CD14-positive monocyte (primary cell): ENCODE measurements around the gene PCDHA4. TPM values are rescaled to one million over a fixed set of nuclear protein-coding genes. Genes with fewer than 3 reads are reported as not detected.
"Not testable (repeated sequence)": the region's sequence is repeated elsewhere in the genome, so short reads cannot be mapped to it uniquely, and the experiment has no call there.

Experiments used
- DNase-seq, 3 donors: peaks; one replicate each; pipeline ENCODE4 v3.0.0-alpha.2; 2011 to 2022
- H2AFZ ChIP-seq: 2 replicates; pipeline ENCODE4 v1.6.0; 2012; ENCODE audit warnings: mild to moderate bottlenecking, low read depth, low read length, inconsistent platforms; ENCODE audit not compliant: insufficient read depth, poor library complexity, severe bottlenecking
- H3K27ac ChIP-seq, 2 donors: 1 replicate in 1 of 2; 2 replicates in 1 of 2; pipeline ENCODE4 v1.5.1; 2012 to 2013; ENCODE audit warnings: low read length in 2 of 2, control low read depth in 1 of 2, inconsistent platforms in 1 of 2, low read depth in 1 of 2, mild to moderate bottlenecking in 1 of 2
- H3K27me3 ChIP-seq, 2 donors: one replicate each; pipeline versions ENCODE4 v1.6.0 to v1.6.1; 2011 to 2013; ENCODE audit warnings: low read length in 2 of 2; ENCODE audit not compliant: control insufficient read depth in 2 of 2, insufficient read depth in 2 of 2
- H3K36me3 ChIP-seq, 2 donors: replicated peaks in 1 of 2; 1 replicate in 1 of 2; 2 replicates in 1 of 2; pipeline versions ENCODE4 v1.5.1 to v1.6.1; 2012 to 2013; ENCODE audit warnings: low read length in 2 of 2, control low read depth in 1 of 2, inconsistent platforms in 1 of 2, mild to moderate bottlenecking in 1 of 2; ENCODE audit not compliant: insufficient read depth in 2 of 2, control insufficient read depth in 1 of 2
- H3K4me1 ChIP-seq, 2 donors: 1 replicate in 1 of 2; 2 replicates in 1 of 2; pipeline versions ENCODE4 v1.5.1 to v1.6.1; 2012 to 2013; ENCODE audit warnings: low read length in 2 of 2, control low read depth in 1 of 2, inconsistent platforms in 1 of 2, mild to moderate bottlenecking in 1 of 2, moderate library complexity in 1 of 2; ENCODE audit not compliant: insufficient read depth in 2 of 2, control insufficient read depth in 1 of 2
- H3K4me2 ChIP-seq: replicated peaks from 2 replicates; pipeline ENCODE3; 2012; ENCODE audit warnings: low read length, moderate library complexity, mild to moderate bottlenecking; ENCODE audit not compliant: poor library complexity, severe bottlenecking; ENCODE audit errors: extremely low read depth
- H3K4me3 ChIP-seq, 3 experiments: fragments of 200-600 bp in 1 of 3; sonication (generic) in 1 of 3; replicated peaks in 1 of 3; 1 replicate in 2 of 3; 2 replicates in 1 of 3; pipeline ENCODE4 v1.5.1; 2011 to 2013; ENCODE audit warnings: low read length in 3 of 3, mild to moderate bottlenecking in 3 of 3, control low read depth in 2 of 3, low read depth in 2 of 3, inconsistent platforms in 1 of 3, moderate library complexity in 1 of 3
- H3K79me2 ChIP-seq: 2 replicates; pipeline ENCODE4 v1.6.0; 2012; ENCODE audit warnings: mild to moderate bottlenecking, control low read depth, inconsistent platforms, low read length, moderate library complexity; ENCODE audit not compliant: insufficient read depth
- H3K9ac ChIP-seq: 2 replicates; pipeline ENCODE4 v1.6.0; 2017; ENCODE audit warnings: low read length, mild to moderate bottlenecking; ENCODE audit not compliant: insufficient read depth, poor library complexity, severe bottlenecking
- H3K9me3 ChIP-seq, 2 donors: replicated peaks in 1 of 2; 1 replicate in 1 of 2; 2 replicates in 1 of 2; pipeline versions ENCODE4 v1.5.1 to v1.6.1; 2012 to 2013; ENCODE audit warnings: low read length in 2 of 2, control low read depth in 1 of 2; ENCODE audit not compliant: control insufficient read depth in 1 of 2, insufficient read depth in 1 of 2
- H4K20me1 ChIP-seq: 2 replicates; pipeline ENCODE4 v1.6.0; 2012; ENCODE audit warnings: mild to moderate bottlenecking, low read length, control low read depth, moderate library complexity; ENCODE audit not compliant: insufficient read depth
- H3K27ac Mint-ChIP-seq, 7 donors: one replicate each; pipeline ENCODE4 v1.8.0; 2020; ENCODE audit warnings: mild to moderate bottlenecking in 7 of 7, mixed read lengths in 7 of 7, moderate library complexity in 6 of 7, inconsistent platforms in 2 of 7
- H3K27me3 Mint-ChIP-seq, 3 donors: one replicate each; pipeline ENCODE4 v1.8.0; 2021 to 2022; ENCODE audit warnings: low read depth in 3 of 3, mild to moderate bottlenecking in 3 of 3, mixed read lengths in 3 of 3, moderate library complexity in 3 of 3, inconsistent platforms in 1 of 3
- H3K36me3 Mint-ChIP-seq, 2 donors: one replicate each; pipeline ENCODE4 v1.8.0; 2020; ENCODE audit warnings: mixed read lengths in 2 of 2, inconsistent platforms in 1 of 2, mild to moderate bottlenecking in 1 of 2
- H3K4me1 Mint-ChIP-seq: one replicate; pipeline ENCODE4 v1.8.0; 2020; ENCODE audit warnings: mild to moderate bottlenecking, mixed read lengths
- H3K4me3 Mint-ChIP-seq, 2 donors: one replicate each; pipeline ENCODE4 v1.8.0; 2020; ENCODE audit warnings: mild to moderate bottlenecking in 2 of 2, mixed read lengths in 2 of 2, moderate library complexity in 1 of 2
- H3K9me3 Mint-ChIP-seq, 7 donors: one replicate each; pipeline ENCODE4 v1.8.0; 2020 to 2022; ENCODE audit warnings: mixed read lengths in 7 of 7, mild to moderate bottlenecking in 6 of 7, moderate library complexity in 6 of 7, inconsistent platforms in 2 of 7
- CTCF ChIP-seq: fragments of 200-600 bp; IDR thresholded peaks from one replicate; pipeline ENCODE4 v1.8.0; 2022; ENCODE audit warnings: antibody characterized with exemption, mild to moderate bottlenecking
- WGBS: methylation state at CpG from one replicate; pipeline ENCODE4 v1.1.5; 2013; ENCODE audit warnings: missing lambda C conversion rate; ENCODE audit not compliant: insufficient coverage; 5-methylcytosine and 5-hydroxymethylcytosine counted together
- intact Hi-C, 2 donors: fragments of 100-400 bp; cut with micrococcal nuclease; formaldehyde crosslinking; loops; one replicate each; pipeline versions ENCODE4 v1.15.0 to v1.15.1; 2023
- polyA plus RNA-seq, 3 donors: library from polyadenylated mRNA; depleted of rRNA in 1 of 3; unstranded in 2 of 3; stranded (reverse) in 1 of 3; fragments of 300-500 nt in 2 of 3; fragments of >200 nt in 1 of 3; fragmentation: Illumina TruSeq in 2 of 3; gene quantifications; 1 replicate in 2 of 3; 2 replicates in 1 of 3; pipeline ENCODE4 v1.2.3, GENCODE V29; 2012 to 2021

The PCDHA4 gene
- polyA plus RNA-seq, 3 donors: not detected

GRCh38 chr5:140785905-140786686, 20.8 kb upstream of the PCDHA4 start, which contains the start of gene PCDHA1:
PCDHA1 (plus strand) TSS chr5:140786140.
- Histone ChIP-seq H3K27me3 (peaks cover 0 to 37% of the 10 kb centered on the region in 2 donors), H3K4me1 (peaks cover 0 to 4% of the 10 kb centered on the region in 2 donors), H4K20me1 (no peaks in the 10 kb centered on the region), H3K9me3 (peaks cover 57 to 91% of the 10 kb centered on the region in 2 donors), H3K27ac (no peak within 1 kb of the TSS), H2AFZ (no peak within 1 kb of the TSS), H3K9ac (no peak within 1 kb of the TSS), H3K4me3 (no peak within 1 kb of the TSS), H3K36me3 (no peaks in the 10 kb centered on the region), H3K79me2 (no peaks in the 10 kb centered on the region), H3K4me2 (no peak within 1 kb of the TSS)
- Mint-ChIP-seq H3K36me3 (peaks cover 3 to 12% of the 10 kb centered on the region in 2 donors), H3K9me3 (peaks cover 52 to 81% (median 75%) of the 10 kb centered on the region in 7 donors), H3K27me3 (peaks cover 18 to 33% (median 29%) of the 10 kb centered on the region in 3 donors), H3K4me3 (peak within 1 kb of the TSS in 1 of 2 donors; percentile 57), H3K27ac (peak within 1 kb of the TSS in 1 of 7 donors; percentile 33), H3K4me1 (no peaks in the 10 kb centered on the region)
- WGBS: 26% methylated on average over 25 of the region's 29 CpGs
- DNase-seq: no peak
- no peak for TF ChIP-seq CTCF
- intact Hi-C loops: no loop called here

- H4K20me1 ChIP-seq, H3K79me2 ChIP-seq, H3K27ac ChIP-seq, H3K27ac Mint-ChIP-seq, H2AFZ ChIP-seq, H3K4me2 ChIP-seq, H3K4me1 ChIP-seq, DNase-seq, H3K9ac ChIP-seq, intact Hi-C loops, H3K4me1 Mint-ChIP-seq, H3K36me3 ChIP-seq: not testable (repeated sequence)
- peaks cover 47 to 85% (median 72%) of the 10 kb centered on the region in 7 donors for H3K9me3 Mint-ChIP-seq
- Histone ChIP-seq H3K4me3 (peak overlapping the region in 1 of 3 experiments; percentile 17), H3K27me3 (peaks cover 0 to 37% of the 10 kb centered on the region in 2 donors), H3K9me3 (peaks cover 51 to 93% of the 10 kb centered on the region in 2 donors)
- peaks cover 3 to 12% of the 10 kb centered on the region in 2 donors for H3K36me3 Mint-ChIP-seq
- peak overlapping the region in 1 of 2 donors; percentile 57 for H3K4me3 Mint-ChIP-seq
- H3K27me3 Mint-ChIP-seq: peaks cover 18 to 33% (median 29%) of the 10 kb centered on the region in 3 donors
- 47% methylated on average over 44 of the region's 44 CpGs for WGBS
These were observed 19.4 kb upstream of the PCDHA4 start for GRCh38 chr5:140787422-140787821.

GRCh38 chr5:140787849-140788504, 18.9 kb upstream of the PCDHA4 start:
- H3K79me2 ChIP-seq, H2AFZ ChIP-seq, H3K4me1 Mint-ChIP-seq, H3K4me2 ChIP-seq, H4K20me1 ChIP-seq, DNase-seq, H3K4me1 ChIP-seq, H3K27ac ChIP-seq, H3K36me3 ChIP-seq, intact Hi-C loops, H3K9ac ChIP-seq, H3K27ac Mint-ChIP-seq, H3K4me3 ChIP-seq: not testable (repeated sequence)
- peaks cover 3 to 12% of the 10 kb centered on the region in 2 donors for H3K36me3 Mint-ChIP-seq
- peaks cover 18 to 33% (median 29%) of the 10 kb centered on the region in 3 donors for H3K27me3 Mint-ChIP-seq
- Histone ChIP-seq H3K27me3 (peaks cover 0 to 38% of the 10 kb centered on the region in 2 donors), H3K9me3 (peaks cover 47 to 93% of the 10 kb centered on the region in 2 donors)
- 47% methylated on average over 69 of the region's 70 CpGs for WGBS
- H3K9me3 Mint-ChIP-seq: peaks cover 43 to 84% (median 66%) of the 10 kb centered on the region in 7 donors
- peak overlapping the region in 1 of 2 donors; percentile 57 for H3K4me3 Mint-ChIP-seq
